Measurements from ENCODE around the gene CCL14. TPM values are rescaled to one million over a fixed set of nuclear protein-coding genes. Genes with fewer than 3 reads are reported as not detected.

CCL14 gene
- total RNA-seq, 1 donor from 2014 or later = not detected

DNA sequence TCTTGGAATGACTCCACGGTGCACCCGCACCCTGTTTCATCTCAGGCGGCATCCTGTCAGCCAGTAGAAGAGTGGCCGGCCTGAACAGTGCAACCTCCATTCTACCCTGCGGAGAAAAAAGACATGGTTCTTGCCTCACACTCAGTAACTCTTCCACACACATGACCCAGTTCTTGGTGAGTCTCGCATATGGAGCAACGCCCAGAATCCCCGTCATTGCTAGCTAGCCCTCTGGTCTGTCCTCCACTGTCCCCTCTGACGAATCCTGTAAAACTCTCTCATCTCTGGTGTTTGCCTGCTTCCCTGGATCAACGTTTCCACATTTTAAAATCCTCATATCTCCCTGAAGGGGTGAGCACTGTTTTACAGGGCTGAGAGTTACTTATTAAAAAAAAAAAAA is 51.8 kb downstream of the CCL14 start:
- no peak overlapping the region for H3K27ac Mint-ChIP-seq (ENCODE audit: unreplicated experiment)
- no peaks in the 10 kb centered on the region for H3K4me1 Mint-ChIP-seq (ENCODE audit: low read depth, unreplicated experiment)
- no peak for DNase-seq
- no peaks in the 10 kb centered on the region for H3K9me3 Mint-ChIP-seq (ENCODE audit: unreplicated experiment)
- H3K36me3 Mint-ChIP-seq (ENCODE audit: unreplicated experiment) = no peaks in the 10 kb centered on the region
- H3K27me3 Mint-ChIP-seq (ENCODE audit: unreplicated experiment) = peaks cover 4% of the 10 kb centered on the region
- H3K4me3 Mint-ChIP-seq (ENCODE audit: unreplicated experiment) = no peak overlapping the region
- TF ChIP-seq, protein P1, sequence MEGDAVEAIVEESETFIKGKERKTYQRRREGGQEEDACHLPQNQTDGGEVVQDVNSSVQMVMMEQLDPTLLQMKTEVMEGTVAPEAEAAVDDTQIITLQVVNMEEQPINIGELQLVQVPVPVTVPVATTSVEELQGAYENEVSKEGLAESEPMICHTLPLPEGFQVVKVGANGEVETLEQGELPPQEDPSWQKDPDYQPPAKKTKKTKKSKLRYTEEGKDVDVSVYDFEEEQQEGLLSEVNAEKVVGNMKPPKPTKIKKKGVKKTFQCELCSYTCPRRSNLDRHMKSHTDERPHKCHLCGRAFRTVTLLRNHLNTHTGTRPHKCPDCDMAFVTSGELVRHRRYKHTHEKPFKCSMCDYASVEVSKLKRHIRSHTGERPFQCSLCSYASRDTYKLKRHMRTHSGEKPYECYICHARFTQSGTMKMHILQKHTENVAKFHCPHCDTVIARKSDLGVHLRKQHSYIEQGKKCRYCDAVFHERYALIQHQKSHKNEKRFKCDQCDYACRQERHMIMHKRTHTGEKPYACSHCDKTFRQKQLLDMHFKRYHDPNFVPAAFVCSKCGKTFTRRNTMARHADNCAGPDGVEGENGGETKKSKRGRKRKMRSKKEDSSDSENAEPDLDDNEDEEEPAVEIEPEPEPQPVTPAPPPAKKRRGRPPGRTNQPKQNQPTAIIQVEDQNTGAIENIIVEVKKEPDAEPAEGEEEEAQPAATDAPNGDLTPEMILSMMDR (IDR thresholded peaks at IDR 0.05; ENCODE audit: partially characterized antibody, unreplicated experiment) = no peak

Other genes with a start within 250 kb of the CCL14 start
- 0.27 TPM for gene GAS2L2, start 233.5 kb downstream of the CCL14 start, total RNA-seq (ENCODE audit: unreplicated experiment)
- not detected for gene C17orf50, start 225.8 kb downstream of the CCL14 start, total RNA-seq (ENCODE audit: unreplicated experiment)
- 0.49 TPM for gene MMP28, start 191.1 kb downstream of the CCL14 start, total RNA-seq (ENCODE audit: unreplicated experiment)
- 180 TPM for gene TAF15, start 177.2 kb downstream of the CCL14 start, total RNA-seq (ENCODE audit: unreplicated experiment)
- gene HEATR9, start 117.8 kb downstream of the CCL14 start, total RNA-seq (ENCODE audit: unreplicated experiment) = not detected
- not detected for gene CCL5, start 106.4 kb downstream of the CCL14 start, total RNA-seq (ENCODE audit: unreplicated experiment)
- not detected for gene RDM1, start 56.0 kb downstream of the CCL14 start, total RNA-seq (ENCODE audit: unreplicated experiment)
- gene LYZL6, start 43.0 kb downstream of the CCL14 start, total RNA-seq (ENCODE audit: unreplicated experiment) = not detected
- gene CCL16, start 5.2 kb downstream of the CCL14 start, total RNA-seq (ENCODE audit: unreplicated experiment) = not detected
- not detected for gene CCL15, start 14.8 kb upstream of the CCL14 start, total RNA-seq (ENCODE audit: unreplicated experiment)
- gene CCL23, start 31.2 kb upstream of the CCL14 start, total RNA-seq (ENCODE audit: unreplicated experiment) = not detected
- not detected for gene CCL18, start 77.5 kb upstream of the CCL14 start, total RNA-seq (ENCODE audit: unreplicated experiment)
- gene CCL3, start 103.4 kb upstream of the CCL14 start, total RNA-seq (ENCODE audit: unreplicated experiment) = not detected
- not detected for gene CCL4, start 117.1 kb upstream of the CCL14 start, total RNA-seq (ENCODE audit: unreplicated experiment)
- gene TBC1D3B, start 189.9 kb upstream of the CCL14 start, total RNA-seq (ENCODE audit: unreplicated experiment) = 37.3 TPM
- gene CCL3L1, start 210.0 kb upstream of the CCL14 start, total RNA-seq (ENCODE audit: unreplicated experiment) = 6.3 TPM
- not detected for gene CCL4L2, start 224.3 kb upstream of the CCL14 start, total RNA-seq (ENCODE audit: unreplicated experiment)

Data from glutamatergic neuron (in vitro differentiated cells).